Loucy (cell line): Measurements from ENCODE around the gene LIMS1.

Source experiments
- H2AFZ ChIP-seq: fragments of 200-600 bp; sonication (generic); 2 replicates; pipeline ENCODE4 v1.6.0; 2016; ENCODE audit warnings: antibody characterized with exemption, mild to moderate bottlenecking, low read length, moderate library complexity
- H3F3A ChIP-seq: fragments of 200-600 bp; 2 replicates; pipeline ENCODE4 v1.6.0; 2016; ENCODE audit warnings: antibody characterized with exemption, low read depth, mild to moderate bottlenecking
- H3K27me3 ChIP-seq: fragments of 200-600 bp; sonication (generic); 2 replicates; pipeline ENCODE4 v1.6.1; 2014; ENCODE audit warnings: low read length, mild to moderate bottlenecking; ENCODE audit not compliant: insufficient read depth, poor library complexity, severe bottlenecking
- H3K36me3 ChIP-seq: fragments of 200-600 bp; sonication (generic); 2 replicates; pipeline ENCODE4 v1.6.1; 2016; ENCODE audit warnings: low read length; ENCODE audit not compliant: insufficient read depth
- H3K4me1 ChIP-seq: fragments of 200-600 bp; sonication (generic); 2 replicates; pipeline ENCODE4 v1.5.1; 2014; ENCODE audit warnings: low read length, mild to moderate bottlenecking; ENCODE audit not compliant: insufficient read depth, poor library complexity, severe bottlenecking
- H3K4me2 ChIP-seq: fragments of 200-600 bp; sonication (generic); 2 replicates; pipeline ENCODE4 v1.6.0; 2014; ENCODE audit warnings: antibody characterized with exemption, low read length, low read depth, mild to moderate bottlenecking; ENCODE audit not compliant: poor library complexity, severe bottlenecking
- H3K4me3 ChIP-seq: fragments of 200-600 bp; sonication (generic); 2 replicates; pipeline ENCODE4 v1.5.1; 2014; ENCODE audit warnings: low read length, mild to moderate bottlenecking, mixed read lengths; ENCODE audit not compliant: poor library complexity, severe bottlenecking
- H3K79me2 ChIP-seq: fragments of 200-600 bp; sonication (generic); 2 replicates; pipeline ENCODE4 v1.6.1; 2014; ENCODE audit warnings: low read length; ENCODE audit not compliant: insufficient read depth
- H3K9ac ChIP-seq: fragments of 200-600 bp; sonication (generic); 2 replicates; pipeline ENCODE4 v1.6.0; 2014; ENCODE audit warnings: mild to moderate bottlenecking, low read depth, low read length, moderate library complexity; ENCODE audit not compliant: poor library complexity, severe bottlenecking
- H3K9me2 ChIP-seq: fragments of 200-600 bp; sonication (generic); replicated peaks from 2 replicates; pipeline ENCODE4 v1.6.1; 2016; ENCODE audit warnings: low read depth, low read length, mixed read lengths
- H3K9me3 ChIP-seq: fragments of 200-600 bp; sonication (generic); 2 replicates; pipeline ENCODE4 v1.6.1; 2014; ENCODE audit warnings: mild to moderate bottlenecking, antibody characterized with exemption, low read length, low read depth; ENCODE audit not compliant: insufficient read depth
- H4K20me1 ChIP-seq: fragments of 200-600 bp; sonication (generic); 2 replicates; pipeline ENCODE4 v1.6.0; 2014; ENCODE audit warnings: antibody characterized with exemption, low read length, mild to moderate bottlenecking; ENCODE audit not compliant: insufficient read depth, poor library complexity, severe bottlenecking
- CTCF ChIP-seq: fragments of 200-600 bp; sonication (generic); conservative IDR thresholded peaks from 2 replicates; pipeline ENCODE4 v1.5.1; 2014; ENCODE audit warnings: mild to moderate bottlenecking, antibody characterized with exemption, low read length
- EZH2phosphoT487 ChIP-seq: fragments of 200-600 bp; IDR thresholded peaks from 2 replicates; pipeline ENCODE4 v1.6.1; 2018; ENCODE audit warnings: antibody characterized with exemption, mild to moderate bottlenecking, moderate library complexity, borderline replicate concordance

LIMS1 gene

GRCh38 chr2:108547606-108548005 is 13.3 kb downstream of the LIMS1 start:
- Histone ChIP-seq H3K79me2 (peaks cover 77% of the 10 kb centered on the region), H3K9me3 (no peaks in the 10 kb centered on the region), H3F3A (no peaks in the 10 kb centered on the region), H4K20me1 (no peaks in the 10 kb centered on the region), H3K36me3 (no peaks in the 10 kb centered on the region), H3K9ac (no peak overlapping the region), H3K4me3 (no peak overlapping the region), H3K4me1 (no peaks in the 10 kb centered on the region), H3K4me2 (no peak overlapping the region), H3K27me3 (no peaks in the 10 kb centered on the region), H3K9me2 (no peaks in the 10 kb centered on the region), H2AFZ (no peak overlapping the region)
- TF ChIP-seq CTCF (no peak), EZH2phosphoT487 (no peak)

- Histone ChIP-seq H3K36me3 (no peaks in the 10 kb centered on the region), H3F3A (no peaks in the 10 kb centered on the region), H3K9me2 (no peaks in the 10 kb centered on the region), H4K20me1 (no peaks in the 10 kb centered on the region), H3K4me2 (no peak overlapping the region), H3K4me3 (no peak overlapping the region), H3K27me3 (no peaks in the 10 kb centered on the region), H3K9ac (no peak overlapping the region), H2AFZ (no peak overlapping the region), H3K9me3 (no peaks in the 10 kb centered on the region), H3K4me1 (no peaks in the 10 kb centered on the region), H3K79me2 (peaks cover 71% of the 10 kb centered on the region)
- no peak for TF ChIP-seq CTCF
- TF ChIP-seq EZH2phosphoT487 = no peak
These were observed 14.1 kb downstream of the LIMS1 start for GRCh38 chr2:108548208-108549003.

- Histone ChIP-seq H3K27me3 (no peaks in the 10 kb centered on the region), H2AFZ (no peak overlapping the region), H3K79me2 (peaks cover 72% of the 10 kb centered on the region), H3K4me2 (no peak overlapping the region), H3F3A (no peaks in the 10 kb centered on the region), H3K9me3 (no peaks in the 10 kb centered on the region), H3K9me2 (no peaks in the 10 kb centered on the region), H3K4me3 (no peak overlapping the region), H3K4me1 (no peaks in the 10 kb centered on the region), H3K9ac (no peak overlapping the region), H3K36me3 (no peaks in the 10 kb centered on the region), H4K20me1 (no peaks in the 10 kb centered on the region)
- no peak for TF ChIP-seq CTCF
- TF ChIP-seq EZH2phosphoT487 = no peak
These were observed 18.3 kb downstream of the LIMS1 start for GRCh38 chr2:108552566-108552965.
